HepG2 (cell line): ENCODE results near the gene BRINP1. TPM values are rescaled to one million over a fixed set of nuclear protein-coding genes. Genes with fewer than 3 reads are reported as not detected.

ENCODE experiments used
- ATAC-seq: fragments of 200-7000 bp; cut with Tn5 transposase; 3 replicates; pipeline ENCODE4 v1.9.1; 2020; ENCODE audit warnings: mild to moderate bottlenecking, moderate library complexity
- BruUV-seq: library from RNA; stranded (reverse); fragments of 400-500 nt; replicated peaks from 2 replicates; lab custom pipeline; 2021; lab: Mats Ljungman, UMichigan
- CTCF ChIA-PET: fragments of 300-600 bp; formaldehyde crosslinking; extraction: SDS; loops from one replicate; lab custom pipeline; 2021; ENCODE audit warnings: low total read pairs, inconsistent platforms, low intra/inter-chr PET ratio; lab: Yijun Ruan, JAX
- POLR2A ChIA-PET: fragments of 350-600 bp; sonication (Branson Sonifier 250); formaldehyde crosslinking; loops from one replicate; lab custom pipeline; 2020; ENCODE audit warnings: antibody characterized with exemption, inconsistent platforms; lab: Yijun Ruan, JAX
- DNase-seq: peaks from one replicate; pipeline ENCODE4 v3.0.0-alpha.2; 2015; ENCODE audit warnings: low spot score
- FAIRE-seq: peaks from 3 replicates; lab custom pipeline; 2011; peaks lifted over from hg19 to GRCh38; lab: Jason Lieb, UNC
- H2AFZ ChIP-seq: one replicate; pipeline ENCODE4 v1.6.1; 2011; ENCODE audit warnings: low read length, inconsistent platforms
- H3K27ac ChIP-seq: fragments of 300-600 bp; 3 replicates; pipeline ENCODE4 v1.8.0; 2011; ENCODE audit warnings: mixed run types, mild to moderate bottlenecking, mixed read lengths, low read length, inconsistent platforms; ENCODE audit not compliant: insufficient read depth; ENCODE audit errors: extremely low read length
- H3K27me3 ChIP-seq, 2 experiments: fragments of 200-600 bp in 1 of 2; 2 replicates in 1 of 2; 3 replicates in 1 of 2; pipeline versions ENCODE4 v1.6.0 to v1.8.0; 2011; ENCODE audit warnings: low read length in 2 of 2, mild to moderate bottlenecking in 2 of 2, moderate library complexity in 2 of 2, inconsistent platforms in 1 of 2; ENCODE audit not compliant: insufficient read depth in 2 of 2, control insufficient read depth in 1 of 2
- H3K36me3 ChIP-seq, 2 experiments: fragments of 200-600 bp in 1 of 2; replicated peaks in 1 of 2; 2 replicates in 1 of 2; 3 replicates in 1 of 2; pipeline versions ENCODE4 v1.5.1 to v1.8.0; 2011; ENCODE audit warnings: low read length in 2 of 2, inconsistent platforms in 1 of 2; ENCODE audit not compliant: insufficient read depth in 2 of 2, control insufficient read depth in 1 of 2
- H3K4me1 ChIP-seq: 2 replicates; pipeline ENCODE4 v1.5.1; 2012; ENCODE audit warnings: low read length, inconsistent platforms; ENCODE audit not compliant: insufficient read depth
- H3K4me2 ChIP-seq: 2 replicates; pipeline ENCODE4 v1.6.0; 2011; ENCODE audit warnings: low read depth, low read length, inconsistent platforms
- H3K4me3 ChIP-seq, 3 experiments: fragments of 200-600 bp in 1 of 3; sonication (generic), shearing (Covaris generic) in 1 of 3; replicated peaks in 1 of 3; 2 replicates each; pipeline ENCODE4 v1.5.1; 2011 to 2016; ENCODE audit warnings: low read length in 3 of 3, inconsistent platforms in 2 of 3, low read depth in 2 of 3, mild to moderate bottlenecking in 2 of 3, control low read depth in 1 of 3, mixed read lengths in 1 of 3; ENCODE audit not compliant: insufficient read depth in 1 of 3
- H3K79me2 ChIP-seq: one replicate; pipeline ENCODE4 v1.6.1; 2011; ENCODE audit warnings: low read length, inconsistent platforms; ENCODE audit not compliant: insufficient read depth
- H3K9ac ChIP-seq: 2 replicates; pipeline ENCODE4 v1.6.0; 2011; ENCODE audit warnings: mild to moderate bottlenecking, low read depth, low read length, inconsistent platforms; ENCODE audit not compliant: insufficient read depth
- H3K9me3 ChIP-seq: 2 replicates; pipeline ENCODE4 v1.5.1; 2012; ENCODE audit warnings: mild to moderate bottlenecking, low read length
- H4K20me1 ChIP-seq: 2 replicates; pipeline ENCODE4 v1.6.0; 2011; ENCODE audit warnings: inconsistent platforms, mild to moderate bottlenecking, low read length, moderate library complexity; ENCODE audit not compliant: insufficient read depth
- IRF2 ChIP-seq: IDR thresholded peaks from 2 replicates; pipeline ENCODE4 v1.6.1; 2018; ENCODE audit warnings: missing genetic modification reagents, missing compliant biosample characterization
- JARID2 ChIP-seq: sonication (generic); formaldehyde crosslinking; IDR thresholded peaks from 2 replicates; pipeline ENCODE4 v1.8.1; 2023; ENCODE audit warnings: missing genetic modification reagents, inconsistent platforms; ENCODE audit not compliant: insufficient replicate concordance
- JUND ChIP-seq: sonication (generic); formaldehyde crosslinking; IDR thresholded peaks from 2 replicates; pipeline ENCODE4 v1.8.0; 2022; ENCODE audit warnings: mild to moderate bottlenecking, missing genetic modification reagents
- KLF12 ChIP-seq: sonication (generic); formaldehyde crosslinking; IDR thresholded peaks from 2 replicates; pipeline ENCODE4 v1.4.0; 2020; ENCODE audit warnings: missing genetic modification reagents, borderline replicate concordance
- POLR2AphosphoS5 ChIP-seq: IDR thresholded peaks from 2 replicates; pipeline ENCODE4 v1.6.1; 2012; ENCODE audit warnings: low read depth, low read length
- RFX3 ChIP-seq: IDR thresholded peaks from 2 replicates; pipeline ENCODE4 v1.6.1; 2016; ENCODE audit warnings: missing biosample characterization, missing genetic modification reagents
- ZBTB42 ChIP-seq: sonication (generic); formaldehyde crosslinking; IDR thresholded peaks from 2 replicates; pipeline ENCODE4 v1.5.0; 2020; ENCODE audit warnings: mild to moderate bottlenecking, missing genetic modification reagents
- ZIK1 ChIP-seq: sonication (generic); formaldehyde crosslinking; IDR thresholded peaks from 2 replicates; pipeline ENCODE4 v1.5.0; 2020; ENCODE audit warnings: mild to moderate bottlenecking, low read depth, missing genetic modification reagents, borderline replicate concordance
- ZKSCAN8 ChIP-seq: IDR thresholded peaks from 2 replicates; pipeline ENCODE4 v1.6.1; 2016; ENCODE audit warnings: borderline replicate concordance, missing genetic modification reagents, missing compliant biosample characterization
- ZNF138 ChIP-seq: sonication (generic); formaldehyde crosslinking; IDR thresholded peaks from 2 replicates; pipeline ENCODE4 v1.5.0; 2020; ENCODE audit warnings: mild to moderate bottlenecking, low read depth, missing genetic modification reagents
- ZNF367 ChIP-seq: sonication (generic); formaldehyde crosslinking; IDR thresholded peaks from 2 replicates; pipeline ENCODE4 v1.4.0; 2020; ENCODE audit warnings: missing genetic modification reagents, borderline replicate concordance
- ZNF883 ChIP-seq: sonication (generic); formaldehyde crosslinking; IDR thresholded peaks from 2 replicates; pipeline ENCODE4 v1.5.1; 2020; ENCODE audit warnings: mild to moderate bottlenecking, missing genetic modification reagents; ENCODE audit errors: not compliant biosample characterization
- WGBS: methylation state at CpG from one replicate; pipeline ENCODE4 v1.1.6; 2017; ENCODE audit warnings: low lambda C conversion rate; 5-methylcytosine and 5-hydroxymethylcytosine counted together
- in situ Hi-C: cut with HindIII; loops from 2 replicates; pipeline ENCODE4 v1.10.0; 2017; ENCODE audit warnings: low pct_unique_long_range_greater_than_20kb; ENCODE audit not compliant: extremely low pct_ligation_motif_present
- intact Hi-C: fragments of 100-400 bp; cut with micrococcal nuclease; formaldehyde crosslinking; loops from one replicate; pipeline ENCODE4 v1.10.0; 2022; ENCODE audit not compliant: unreplicated experiment
- polyA plus RNA-seq, 8 experiments: library from polyadenylated mRNA; depleted of rRNA in 3 of 8; stranded (reverse) in 7 of 8; unstranded in 1 of 8; fragments of >200 nt; fragmentation: Illumina TruSeq in 4 of 8; extraction: Trizol in 4 of 8; gene quantifications; 2 replicates each; pipeline versions ENCODE4 v1.2.1 to v1.2.3, GENCODE V29; 2011 to 2016; ENCODE audit warnings: low read depth in 4 of 8, missing spikeins in 1 of 8, mixed read lengths in 1 of 8; ENCODE audit not compliant: insufficient read depth in 1 of 8
- total RNA-seq, 5 experiments: library from RNA; depleted of rRNA; stranded (reverse); fragments of >200 nt; fragmentation: Illumina TruSeq; extraction: Trizol; gene quantifications; 2 replicates each; pipeline ENCODE4 v1.2.3, GENCODE V29; 2016; ENCODE audit warnings: low read depth in 1 of 5
- TF ChIP-seq, protein P1 (sequence below), 2 experiments: fragments of 450-650 bp in 1 of 2; sonication (generic) in 1 of 2; formaldehyde crosslinking; IDR thresholded peaks; 2 replicates each; pipeline versions ENCODE4 v1.5.0 to v1.8.0; 2020 to 2022; ENCODE audit warnings: mild to moderate bottlenecking in 1 of 2, missing genetic modification reagents in 1 of 2
- TF ChIP-seq, protein P2 (sequence below): sonication (generic); formaldehyde crosslinking; IDR thresholded peaks from 2 replicates; pipeline ENCODE4 v1.4.0; 2020; ENCODE audit warnings: missing genetic modification reagents
- TF ChIP-seq, protein P3 (sequence below): sonication (generic); formaldehyde crosslinking; IDR thresholded peaks from 2 replicates; pipeline ENCODE4 v1.5.0; 2020; ENCODE audit warnings: mild to moderate bottlenecking, missing genetic modification reagents

BRINP1 gene
- total and polyA plus RNA-seq, 2 of the 13 experiments (the other 11 are each of a cell fraction or from before 2014, with no cell fraction given), result not detected

DNA sequence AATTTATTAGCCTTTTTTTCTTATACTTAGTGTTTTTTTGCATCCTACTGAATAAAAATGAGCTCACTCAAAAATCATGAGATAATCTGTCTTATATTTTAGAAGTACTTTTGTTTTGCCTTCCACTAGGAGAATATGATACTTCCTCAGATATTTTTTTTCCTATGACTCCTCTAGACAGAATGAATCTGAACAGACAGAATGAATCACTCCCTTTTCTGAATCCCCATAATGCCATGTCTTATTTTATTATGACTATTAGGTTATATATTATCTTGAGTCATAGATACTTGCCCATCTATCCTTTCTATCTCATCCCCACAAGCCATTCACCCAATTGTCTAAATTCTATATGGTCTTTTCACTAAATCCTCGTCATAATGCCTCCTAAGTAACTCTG is 134.6 kb downstream of the BRINP1 start:
- POLR2A ChIA-PET, result no interaction called here
- no peak for TF ChIP-seq KLF12 (CRISPR knock-in tag)
- TF ChIP-seq ZKSCAN8 (CRISPR knock-in tag), result no peak
- no peak for TF ChIP-seq ZBTB42 (CRISPR knock-in tag)
- TF ChIP-seq RFX3 (CRISPR knock-in tag), result no peak
- no peak for TF ChIP-seq POLR2AphosphoS5
- no peak for TF ChIP-seq IRF2 (CRISPR knock-in tag)
- no peak for TF ChIP-seq ZIK1
- TF ChIP-seq, protein P1, sequence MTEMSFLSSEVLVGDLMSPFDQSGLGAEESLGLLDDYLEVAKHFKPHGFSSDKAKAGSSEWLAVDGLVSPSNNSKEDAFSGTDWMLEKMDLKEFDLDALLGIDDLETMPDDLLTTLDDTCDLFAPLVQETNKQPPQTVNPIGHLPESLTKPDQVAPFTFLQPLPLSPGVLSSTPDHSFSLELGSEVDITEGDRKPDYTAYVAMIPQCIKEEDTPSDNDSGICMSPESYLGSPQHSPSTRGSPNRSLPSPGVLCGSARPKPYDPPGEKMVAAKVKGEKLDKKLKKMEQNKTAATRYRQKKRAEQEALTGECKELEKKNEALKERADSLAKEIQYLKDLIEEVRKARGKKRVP (CRISPR knock-in tag; IDR thresholded peaks at IDR 0.05), result no peak
- no peak for TF ChIP-seq ZNF367 (CRISPR knock-in tag)
- TF ChIP-seq ZNF138 (CRISPR knock-in tag), result no peak
- no peak for TF ChIP-seq ZNF883
- no peak for TF ChIP-seq JUND (CRISPR knock-in tag)
- TF ChIP-seq, protein P2, sequence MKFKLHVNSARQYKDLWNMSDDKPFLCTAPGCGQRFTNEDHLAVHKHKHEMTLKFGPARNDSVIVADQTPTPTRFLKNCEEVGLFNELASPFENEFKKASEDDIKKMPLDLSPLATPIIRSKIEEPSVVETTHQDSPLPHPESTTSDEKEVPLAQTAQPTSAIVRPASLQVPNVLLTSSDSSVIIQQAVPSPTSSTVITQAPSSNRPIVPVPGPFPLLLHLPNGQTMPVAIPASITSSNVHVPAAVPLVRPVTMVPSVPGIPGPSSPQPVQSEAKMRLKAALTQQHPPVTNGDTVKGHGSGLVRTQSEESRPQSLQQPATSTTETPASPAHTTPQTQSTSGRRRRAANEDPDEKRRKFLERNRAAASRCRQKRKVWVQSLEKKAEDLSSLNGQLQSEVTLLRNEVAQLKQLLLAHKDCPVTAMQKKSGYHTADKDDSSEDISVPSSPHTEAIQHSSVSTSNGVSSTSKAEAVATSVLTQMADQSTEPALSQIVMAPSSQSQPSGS, result no peak
- TF ChIP-seq JARID2 (CRISPR knock-in tag), result no peak
- TF ChIP-seq, protein P3, sequence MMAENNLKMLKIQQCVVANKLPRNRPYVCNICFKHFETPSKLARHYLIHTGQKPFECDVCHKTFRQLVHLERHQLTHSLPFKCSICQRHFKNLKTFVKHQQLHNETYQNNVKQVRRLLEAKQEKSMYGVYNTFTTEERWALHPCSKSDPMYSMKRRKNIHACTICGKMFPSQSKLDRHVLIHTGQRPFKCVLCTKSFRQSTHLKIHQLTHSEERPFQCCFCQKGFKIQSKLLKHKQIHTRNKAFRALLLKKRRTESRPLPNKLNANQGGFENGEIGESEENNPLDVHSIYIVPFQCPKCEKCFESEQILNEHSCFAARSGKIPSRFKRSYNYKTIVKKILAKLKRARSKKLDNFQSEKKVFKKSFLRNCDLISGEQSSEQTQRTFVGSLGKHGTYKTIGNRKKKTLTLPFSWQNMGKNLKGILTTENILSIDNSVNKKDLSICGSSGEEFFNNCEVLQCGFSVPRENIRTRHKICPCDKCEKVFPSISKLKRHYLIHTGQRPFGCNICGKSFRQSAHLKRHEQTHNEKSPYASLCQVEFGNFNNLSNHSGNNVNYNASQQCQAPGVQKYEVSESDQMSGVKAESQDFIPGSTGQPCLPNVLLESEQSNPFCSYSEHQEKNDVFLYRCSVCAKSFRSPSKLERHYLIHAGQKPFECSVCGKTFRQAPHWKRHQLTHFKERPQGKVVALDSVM, result no peak

More for the DNA sequence above, 134.6 kb downstream of the BRINP1 start:
- Histone ChIP-seq H3K4me2 (no peak overlapping the region), H3K4me3 (no peak overlapping the region), H3K36me3 (no peaks in the 10 kb centered on the region), H3K27me3 (no peaks in the 10 kb centered on the region), H3K9ac (no peak overlapping the region), H2AFZ (no peak overlapping the region), H3K9me3 (0 out of 2 replicates have a peak, but pooled peaks cover 4% of the 10 kb centered on the region), H4K20me1 (no peaks in the 10 kb centered on the region), H3K79me2 (no peaks in the 10 kb centered on the region), H3K27ac (no peak overlapping the region), H3K4me1 (no peaks in the 10 kb centered on the region)
- FAIRE-seq (no peak), DNase-seq (no peak), ATAC-seq (no peak)
- 0% methylated on average over 1 of the region's 1 CpG for WGBS
- in situ Hi-C loops (no loop called here), intact Hi-C loops (no loop called here)
- BruUV-seq, result no TSS peak
- CTCF ChIA-PET, result no interaction called here
